Pons (tissue), 1 donor: ENCODE results near the gene CLRN2.

Source experiments
- DNase-seq: peaks from one replicate; pipeline ENCODE4 v3.0.0-alpha.2; 2016; ENCODE audit warnings: low spot score

The CLRN2 gene

GRCh38 chr4:17514865-17515264 is at the start of gene CLRN2:
Gene CLRN2, plus strand, starts transcription at chr4:17515165. Its CDS starts 102 bp downstream, at chr4:17515267.
- DNase-seq = no peak

GRCh38 chr4:17468619-17469221 is 46.2 kb upstream of the CLRN2 start:
- peak; percentile 56 for DNase-seq

- DNase-seq = peak; percentile 68
Observed at GRCh38 chr4:17469931-17470674, 44.9 kb upstream of the CLRN2 start.

GRCh38 chr4:17475481-17475880 is 39.5 kb upstream of the CLRN2 start:
- no peak for DNase-seq

- DNase-seq = no peak
Observed at GRCh38 chr4:17476853-17477252, 38.1 kb upstream of the CLRN2 start.

GRCh38 chr4:17477774-17478472 is 37.0 kb upstream of the CLRN2 start:
- no peak for DNase-seq

- DNase-seq = no peak
Observed at GRCh38 chr4:17480210-17480927, 34.6 kb upstream of the CLRN2 start.

GRCh38 chr4:17480955-17481354 is 34.0 kb upstream of the CLRN2 start:
- no peak for DNase-seq

GRCh38 chr4:17482716-17483115 is 32.2 kb upstream of the CLRN2 start:
- no peak for DNase-seq

- no peak for DNase-seq
Observed at GRCh38 chr4:17489123-17489522, 25.8 kb upstream of the CLRN2 start.

- no peak for DNase-seq
Observed at GRCh38 chr4:17489721-17490120, 25.2 kb upstream of the CLRN2 start.

- DNase-seq = no peak
Observed at GRCh38 chr4:17490575-17491059, 24.3 kb upstream of the CLRN2 start.

- no peak for DNase-seq
Observed at GRCh38 chr4:17491196-17491595, 23.8 kb upstream of the CLRN2 start.

- DNase-seq = no peak
Observed at GRCh38 chr4:17492058-17492741, 22.8 kb upstream of the CLRN2 start.

GRCh38 chr4:17492876-17493275 is 22.1 kb upstream of the CLRN2 start:
- no peak for DNase-seq

GRCh38 chr4:17493619-17494018 is 21.3 kb upstream of the CLRN2 start:
- DNase-seq = no peak

- peak; percentile 68 for DNase-seq
Observed at GRCh38 chr4:17494258-17495190, 20.4 kb upstream of the CLRN2 start.

- DNase-seq = no peak
Observed at GRCh38 chr4:17497890-17498523, 17.0 kb upstream of the CLRN2 start.

GRCh38 chr4:17500574-17500973 is 14.4 kb upstream of the CLRN2 start:
- no peak for DNase-seq

- DNase-seq = no peak
Observed at GRCh38 chr4:17502756-17503155, 12.2 kb upstream of the CLRN2 start.
